BJ (cell line): ENCODE results near the gene TTC3. TPM values are rescaled to one million over a fixed set of nuclear protein-coding genes. Genes with fewer than 3 reads are reported as not detected.

Experiments
- CTCF ChIA-PET: fragments of 350-600 bp; formaldehyde crosslinking; extraction: SDS; loops from one replicate; lab custom pipeline; 2021; ENCODE audit warnings: antibody characterized with exemption, inconsistent platforms; lab: Yijun Ruan, JAX
- POLR2A ChIA-PET: fragments of 300-600 bp; sonication (Branson Sonifier 250); formaldehyde crosslinking; extraction: SDS; loops from one replicate; lab custom pipeline; 2021; ENCODE audit warnings: antibody characterized with exemption; lab: Charles Lee
- DNase-seq: peaks from one replicate; pipeline ENCODE4 v3.0.0-alpha.2; 2011; ENCODE audit warnings: low read depth
- H3K27me3 ChIP-seq: 2 replicates; pipeline ENCODE4 v1.6.0; 2011; ENCODE audit warnings: low read length; ENCODE audit not compliant: control insufficient read depth, insufficient read depth
- H3K36me3 ChIP-seq: 2 replicates; pipeline ENCODE4 v1.5.1; 2011; ENCODE audit warnings: low read length; ENCODE audit not compliant: control insufficient read depth, insufficient read depth
- H3K4me3 ChIP-seq: 2 replicates; pipeline ENCODE4 v1.5.1; 2011; ENCODE audit warnings: low read depth, mild to moderate bottlenecking, control low read depth, low read length
- polyA plus RNA-seq: library from polyadenylated mRNA; depleted of rRNA; stranded (reverse); fragments of >200 nt; gene quantifications from 2 replicates; pipeline ENCODE4 v1.2.3, GENCODE V29; 2011
- TF ChIP-seq, protein P1 (sequence below): IDR thresholded peaks from 2 replicates; pipeline ENCODE4 v1.5.1; 2011; ENCODE audit warnings: low read depth, mild to moderate bottlenecking, control low read depth, inconsistent platforms, low read length, moderate library complexity; ENCODE audit not compliant: insufficient read depth

Gene TTC3
- polyA plus RNA-seq, 1 experiment: 108 TPM

DNA sequence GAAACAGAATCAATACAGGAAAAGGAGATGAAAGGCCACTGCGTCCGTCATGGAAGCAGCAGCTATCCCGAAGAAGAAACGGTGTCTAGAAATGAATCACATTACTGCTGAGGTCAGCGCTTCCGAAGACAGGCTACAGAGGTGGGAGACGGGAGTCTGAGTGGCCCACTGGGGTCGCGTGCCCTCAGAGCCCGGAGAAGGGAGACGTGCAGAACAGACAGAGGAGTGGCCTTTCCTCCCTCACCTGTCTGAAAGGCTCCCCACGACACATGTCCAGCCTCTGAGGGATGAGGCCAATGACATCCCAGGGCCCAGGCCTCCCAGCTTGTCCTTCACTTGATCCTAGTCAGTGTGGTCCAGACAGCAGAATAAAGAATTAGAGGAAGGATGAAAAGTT is 158.2 kb downstream of the TTC3 start:
- no peaks in the 10 kb centered on the region for H3K27me3 ChIP-seq
- peaks cover 35% of the 10 kb centered on the region for H3K36me3 ChIP-seq
- ChIA-PET POLR2A (no interaction called here), CTCF (no interaction called here)
- TF ChIP-seq, protein P1, sequence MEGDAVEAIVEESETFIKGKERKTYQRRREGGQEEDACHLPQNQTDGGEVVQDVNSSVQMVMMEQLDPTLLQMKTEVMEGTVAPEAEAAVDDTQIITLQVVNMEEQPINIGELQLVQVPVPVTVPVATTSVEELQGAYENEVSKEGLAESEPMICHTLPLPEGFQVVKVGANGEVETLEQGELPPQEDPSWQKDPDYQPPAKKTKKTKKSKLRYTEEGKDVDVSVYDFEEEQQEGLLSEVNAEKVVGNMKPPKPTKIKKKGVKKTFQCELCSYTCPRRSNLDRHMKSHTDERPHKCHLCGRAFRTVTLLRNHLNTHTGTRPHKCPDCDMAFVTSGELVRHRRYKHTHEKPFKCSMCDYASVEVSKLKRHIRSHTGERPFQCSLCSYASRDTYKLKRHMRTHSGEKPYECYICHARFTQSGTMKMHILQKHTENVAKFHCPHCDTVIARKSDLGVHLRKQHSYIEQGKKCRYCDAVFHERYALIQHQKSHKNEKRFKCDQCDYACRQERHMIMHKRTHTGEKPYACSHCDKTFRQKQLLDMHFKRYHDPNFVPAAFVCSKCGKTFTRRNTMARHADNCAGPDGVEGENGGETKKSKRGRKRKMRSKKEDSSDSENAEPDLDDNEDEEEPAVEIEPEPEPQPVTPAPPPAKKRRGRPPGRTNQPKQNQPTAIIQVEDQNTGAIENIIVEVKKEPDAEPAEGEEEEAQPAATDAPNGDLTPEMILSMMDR: no peak
- no peak overlapping the region for H3K4me3 ChIP-seq
- DNase-seq: no peak

DNA sequence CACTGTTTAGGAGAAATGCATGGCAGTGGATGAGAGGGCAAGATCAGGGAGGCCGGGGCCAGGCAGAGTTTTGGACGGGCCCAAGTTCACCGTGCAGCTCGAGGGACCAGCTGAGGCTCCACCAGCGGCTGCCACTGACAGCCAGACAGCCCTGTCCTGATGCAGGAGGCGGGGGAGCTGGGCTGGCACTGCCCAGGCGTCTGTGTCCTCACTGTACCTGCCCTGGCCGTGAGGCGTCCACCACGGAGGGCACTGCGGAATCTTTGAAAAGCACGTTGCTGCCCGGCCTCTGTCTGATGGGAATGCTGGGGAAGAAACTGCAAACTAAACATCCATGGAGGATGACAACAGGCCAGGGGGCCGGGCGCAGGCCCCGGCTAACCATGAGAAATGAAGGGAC is 158.6 kb downstream of the TTC3 start:
- TF ChIP-seq, protein P1: no peak
- H3K27me3 ChIP-seq: no peaks in the 10 kb centered on the region
- peaks cover 31% of the 10 kb centered on the region for H3K36me3 ChIP-seq
- no peak for DNase-seq
- H3K4me3 ChIP-seq: no peak overlapping the region
- ChIA-PET POLR2A (interaction anchor here (0.7 kb wide), 1 partner anchor 116 kb away, joined by 3 read pairs; no protein-coding TSS in a partner anchor), CTCF (no interaction called here)

DNA sequence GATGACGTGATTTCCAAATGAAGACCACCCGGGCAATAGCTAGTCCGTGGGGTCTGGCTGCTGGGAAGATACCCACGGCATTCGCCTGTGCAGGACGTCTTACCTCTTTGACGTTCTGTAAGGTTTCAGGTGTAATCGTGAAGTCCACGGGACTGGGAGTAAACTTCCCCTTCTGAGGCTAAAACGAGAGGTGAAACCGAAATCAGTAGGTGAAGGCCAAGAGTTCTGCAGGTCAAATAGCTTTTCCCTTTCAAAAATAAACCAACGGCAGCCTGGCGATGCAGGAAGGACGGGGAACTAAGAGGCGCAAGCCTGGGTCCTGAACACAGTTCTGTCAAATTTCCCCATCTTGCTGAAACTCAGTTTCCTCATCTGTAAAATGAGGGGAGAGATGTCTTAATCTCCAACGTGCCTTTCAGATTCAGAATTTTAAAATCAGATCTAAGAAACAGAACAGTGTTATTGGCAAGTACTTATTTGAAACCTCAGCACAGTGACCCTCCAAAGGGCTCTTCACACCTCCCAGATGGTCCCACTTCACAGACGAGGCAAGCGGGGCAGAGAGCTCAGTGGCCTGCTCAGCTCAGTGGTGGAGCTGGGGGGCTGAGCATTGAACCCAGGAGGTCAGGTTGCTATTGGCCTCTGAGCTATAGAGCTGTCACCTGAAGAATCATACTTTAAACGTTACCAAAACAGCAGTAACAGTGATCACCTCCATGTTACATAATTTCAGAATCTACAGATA is 159.4 kb downstream of the TTC3 start:
- Histone ChIP-seq H3K27me3 (no peaks in the 10 kb centered on the region), H3K36me3 (peaks cover 26% of the 10 kb centered on the region), H3K4me3 (no peak overlapping the region)
- CTCF ChIA-PET: no interaction called here
- POLR2A ChIA-PET: interaction anchor here (0.7 kb wide), 1 partner anchor 117 kb away, joined by 3 read pairs; no protein-coding TSS in a partner anchor
- TF ChIP-seq, protein P1: no peak
- no peak for DNase-seq

DNA sequence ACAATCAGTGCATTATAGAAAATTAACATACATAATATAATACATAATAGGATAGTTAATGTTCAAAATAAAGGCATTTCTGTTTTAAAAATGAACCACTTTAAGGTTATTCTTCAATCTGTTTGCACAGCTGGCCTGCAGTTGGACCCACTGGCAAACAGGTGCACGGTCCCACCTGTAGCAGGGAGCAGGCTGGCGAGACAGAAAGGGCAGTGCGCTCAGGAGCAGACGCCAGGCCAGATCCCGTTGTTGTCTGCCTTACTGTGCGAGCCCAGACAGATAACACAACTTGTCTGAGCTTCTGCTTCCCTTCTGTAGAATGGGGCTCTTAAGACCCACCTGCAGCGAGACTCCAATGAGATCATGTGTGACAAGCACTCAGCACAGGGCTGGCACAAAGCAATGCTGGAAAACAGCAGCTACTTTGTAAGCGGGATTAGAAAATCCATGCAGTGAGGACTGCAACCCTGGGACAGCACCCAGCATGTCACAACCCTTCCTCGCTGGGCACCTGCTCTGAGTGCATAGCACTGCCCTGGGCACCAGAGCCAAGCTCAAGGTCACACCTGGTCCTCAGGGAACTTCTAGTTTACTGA is 160.6 kb downstream of the TTC3 start:
- Histone ChIP-seq H3K27me3 (no peaks in the 10 kb centered on the region), H3K4me3 (no peak overlapping the region), H3K36me3 (peaks cover 26% of the 10 kb centered on the region)
- TF ChIP-seq, protein P1: no peak
- POLR2A ChIA-PET: no interaction called here
- CTCF ChIA-PET: interaction anchor here (0.9 to 1.1 kb wide), 2 partner anchors 13 to 17 kb away, joined by 3 to 4 read pairs; no protein-coding TSS in a partner anchor
- no peak for DNase-seq

DNA sequence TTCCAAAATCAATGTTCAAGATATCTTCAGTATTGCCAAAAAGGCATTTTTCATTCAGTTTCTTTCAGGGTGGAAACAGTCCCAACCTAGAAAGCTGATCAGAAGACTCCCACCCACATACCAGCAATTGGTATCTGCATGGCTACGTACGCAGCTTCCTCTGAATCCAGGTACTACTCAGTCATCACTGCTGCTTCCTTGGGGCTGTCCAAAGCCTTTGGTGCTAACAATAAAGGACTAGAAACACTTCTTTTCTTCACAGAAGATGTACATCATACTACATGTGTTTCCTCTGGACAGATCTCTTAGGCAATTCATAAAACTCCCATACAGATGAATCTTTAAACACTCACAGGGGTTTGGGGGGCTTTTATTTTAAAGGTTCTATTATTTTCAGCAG is 164.3 kb downstream of the TTC3 start:
- Histone ChIP-seq H3K36me3 (peaks cover 16% of the 10 kb centered on the region), H3K27me3 (no peaks in the 10 kb centered on the region), H3K4me3 (no peak overlapping the region)
- TF ChIP-seq, protein P1: no peak
- POLR2A ChIA-PET: no interaction called here
- no peak for DNase-seq
- CTCF ChIA-PET: no interaction called here
